ENCODE measurements around the gene DDX47.

- TF ChIP-seq CTCF (IDR thresholded peaks at IDR 0.05) = no peak
- TF ChIP-seq, protein P1, sequence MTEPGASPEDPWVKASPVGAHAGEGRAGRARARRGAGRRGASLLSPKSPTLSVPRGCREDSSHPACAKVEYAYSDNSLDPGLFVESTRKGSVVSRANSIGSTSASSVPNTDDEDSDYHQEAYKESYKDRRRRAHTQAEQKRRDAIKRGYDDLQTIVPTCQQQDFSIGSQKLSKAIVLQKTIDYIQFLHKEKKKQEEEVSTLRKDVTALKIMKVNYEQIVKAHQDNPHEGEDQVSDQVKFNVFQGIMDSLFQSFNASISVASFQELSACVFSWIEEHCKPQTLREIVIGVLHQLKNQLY (CRISPR knock-in tag; IDR thresholded peaks at IDR 0.05) = no peak
- no peak for TF ChIP-seq CREB1 (CRISPR knock-in tag; IDR thresholded peaks at IDR 0.05)
These were observed 48.3 kb upstream of the DDX47 start for GRCh38 chr12:12764824-12765223.

All from WTC11 (cell line).